Ectodermal cell (in vitro differentiated cells): ENCODE measurements around the gene BACH2.
"Not testable (repeated sequence)": the region's sequence is repeated elsewhere in the genome, so short reads cannot be mapped to it uniquely, and the experiment has no call there.

Experiments used
- H3K27ac ChIP-seq: 2 replicates; pipeline ENCODE4 v1.7.0; 2013; ENCODE audit warnings: mild to moderate bottlenecking, low read depth, low read length; ENCODE audit not compliant: insufficient read depth, poor library complexity, severe bottlenecking
- H3K27me3 ChIP-seq: 2 replicates; pipeline ENCODE4 v1.7.0; 2013; ENCODE audit warnings: mild to moderate bottlenecking, low read length; ENCODE audit not compliant: insufficient read depth, control insufficient read depth, poor library complexity, severe bottlenecking
- H3K36me3 ChIP-seq: one replicate; pipeline ENCODE4 v1.7.0; 2013; ENCODE audit warnings: low read length; ENCODE audit not compliant: control insufficient read depth, insufficient read depth
- H3K4me1 ChIP-seq: one replicate; pipeline ENCODE4 v1.7.0; 2013; ENCODE audit warnings: low read length; ENCODE audit not compliant: control insufficient read depth, insufficient read depth
- H3K4me3 ChIP-seq: 2 replicates; pipeline ENCODE4 v1.7.0; 2013; ENCODE audit warnings: low read depth, low read length, control low read depth; ENCODE audit not compliant: insufficient read depth
- H3K9me3 ChIP-seq: 2 replicates; pipeline ENCODE4 v1.7.0; 2013; ENCODE audit warnings: mild to moderate bottlenecking, low read length, moderate library complexity; ENCODE audit not compliant: control insufficient read depth
- WGBS, 2 experiments: methylation state at CpG; one replicate each; pipeline ENCODE4 v1.1.7; 2013; ENCODE audit warnings: missing lambda C conversion rate in 2 of 2; 5-methylcytosine and 5-hydroxymethylcytosine counted together

Gene BACH2

DNA sequence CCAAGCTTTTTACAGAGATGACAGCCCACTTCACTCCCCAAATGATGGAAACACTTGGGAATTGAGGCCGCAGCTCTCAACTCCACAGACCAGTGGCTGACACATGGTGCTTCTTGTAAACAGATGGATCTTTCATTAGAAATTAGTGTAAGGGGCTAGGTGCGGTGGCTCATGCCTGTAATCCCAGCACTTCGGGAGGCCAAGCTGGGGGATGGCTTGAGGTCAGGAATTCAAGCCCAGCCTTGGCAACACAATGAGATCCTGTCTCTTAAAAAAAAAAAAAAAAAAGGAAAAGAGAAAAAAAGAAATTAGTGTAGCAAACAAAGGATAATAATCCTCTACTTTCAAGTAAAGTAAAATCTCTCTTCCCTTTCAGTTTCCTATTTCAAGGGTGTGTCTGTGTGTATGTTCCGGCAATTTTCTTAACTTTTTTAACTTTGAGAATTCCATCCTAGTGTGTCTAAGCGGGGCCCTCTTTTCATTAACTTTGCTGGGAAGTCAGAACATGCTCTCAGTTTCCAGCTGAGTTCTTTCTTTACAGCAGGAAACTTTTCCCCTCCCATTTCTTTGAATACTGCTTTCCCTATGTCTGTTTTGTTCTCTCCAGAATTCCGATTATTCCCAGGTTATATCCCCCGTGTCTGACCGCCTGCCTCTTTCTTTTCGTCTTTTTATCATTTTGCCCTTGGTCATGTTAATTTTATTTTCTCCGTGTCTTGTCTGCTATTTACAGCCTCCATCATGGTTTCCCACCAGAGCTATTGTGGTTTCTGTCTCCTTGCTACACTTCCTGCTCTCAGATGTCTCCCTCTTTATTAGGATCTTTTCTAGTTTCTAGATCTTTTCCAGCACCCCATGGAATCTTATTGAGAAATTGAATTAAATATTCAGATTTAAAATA, 386.4 kb downstream of the BACH2 start:
- H3K27ac ChIP-seq: peak overlapping the region; percentile 89
- WGBS, 2 experiments: 21 to 23% methylated on average over 9 of the region's 10 CpGs
- H3K4me3 ChIP-seq, H3K27me3 ChIP-seq, H3K9me3 ChIP-seq, H3K36me3 ChIP-seq: not testable (repeated sequence)
- H3K4me1 ChIP-seq: peaks cover 12% of the 10 kb centered on the region

DNA sequence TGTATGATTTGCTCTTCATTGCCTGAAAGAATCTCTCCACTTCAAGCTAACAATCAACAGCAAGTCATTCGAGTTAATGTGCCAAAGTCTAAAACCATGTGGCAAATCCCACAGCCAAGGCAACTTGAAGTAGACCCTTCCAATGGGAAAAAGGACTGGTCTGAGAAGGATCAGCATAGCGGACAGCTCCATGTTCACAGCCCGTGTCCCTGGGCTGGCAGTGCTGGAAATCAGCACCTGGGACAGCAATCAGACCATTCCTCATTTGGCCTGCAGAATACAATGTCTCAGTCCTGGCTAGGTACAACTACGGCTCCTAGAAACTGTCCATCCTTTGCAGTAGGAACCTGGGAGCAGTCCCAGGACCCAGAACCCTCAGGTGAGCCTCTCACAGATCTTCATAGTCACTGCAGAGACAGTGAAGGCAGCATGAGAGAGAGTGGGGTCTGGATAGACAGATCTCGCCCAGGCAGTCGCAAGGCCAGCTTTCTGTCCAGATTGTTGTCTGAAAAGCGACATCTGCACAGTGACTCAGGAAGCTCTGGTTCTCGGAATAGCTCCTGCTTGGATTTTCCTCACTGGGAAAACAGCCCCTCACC, 401.3 kb downstream of the BACH2 start:
- Histone ChIP-seq H3K27ac (no peak overlapping the region), H3K4me3 (no peak overlapping the region), H3K9me3 (no peaks in the 10 kb centered on the region), H3K27me3 (no peaks in the 10 kb centered on the region), H3K36me3 (no peaks in the 10 kb centered on the region), H3K4me1 (no peaks in the 10 kb centered on the region)
- WGBS, 2 experiments: 59 to 61% methylated on average over 8 of the region's 8 CpGs

DNA sequence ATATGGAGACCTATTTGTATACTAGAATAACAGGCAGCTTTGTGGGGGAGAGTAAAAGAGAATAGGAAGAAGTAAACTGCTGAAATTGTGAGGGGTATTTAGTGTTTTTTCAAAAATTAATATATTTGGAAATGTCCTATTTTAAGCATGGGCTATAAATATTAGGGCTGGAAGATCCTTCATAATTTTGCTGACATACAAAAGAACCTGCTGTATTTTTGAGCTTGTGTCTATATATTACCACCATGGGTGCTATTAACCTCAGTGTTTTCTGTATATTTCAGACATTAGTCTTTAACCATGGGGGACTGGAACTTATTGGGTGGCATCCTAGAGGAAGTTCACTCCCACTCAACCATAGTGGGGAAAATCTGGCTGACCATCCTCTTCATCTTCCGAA, 402.5 kb downstream of the BACH2 start, which contains the start of gene GJA10:
Gene GJA10 (plus strand): TSS at position 301 of the 400 bp plus-strand sequence. CDS start 0 bp downstream, at position 301.
- Histone ChIP-seq H3K9me3 (no peaks in the 10 kb centered on the region), H3K27me3 (no peaks in the 10 kb centered on the region), H3K36me3 (no peaks in the 10 kb centered on the region), H3K4me3 (no peak within 1 kb of the TSS), H3K4me1 (no peaks in the 10 kb centered on the region), H3K27ac (no peak within 1 kb of the TSS)
- 96 to 100% methylated on average over 1 of the region's 1 CpG for WGBS, 2 experiments

DNA sequence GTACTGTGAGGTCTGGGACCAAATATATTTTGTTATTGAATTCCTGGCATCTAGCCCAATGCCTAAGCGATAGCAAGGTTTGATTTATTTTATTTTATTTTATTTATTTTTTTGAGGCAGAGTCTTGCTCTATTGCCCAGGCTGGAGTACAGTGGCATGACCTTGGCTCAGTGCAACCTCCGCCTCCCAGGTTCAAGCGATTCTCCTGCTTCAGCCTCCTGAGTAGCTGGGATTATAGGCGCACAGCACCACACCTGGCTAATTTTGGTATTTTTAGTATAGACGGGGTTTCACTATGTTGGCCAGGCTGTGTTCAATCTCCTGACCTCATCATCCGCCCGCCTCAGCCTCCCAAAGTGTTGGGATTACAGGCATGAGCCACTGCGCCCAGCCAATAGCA, 404.1 kb downstream of the BACH2 start:
- WGBS, 2 experiments: 87 to 88% methylated on average over 8 of the region's 8 CpGs

DNA sequence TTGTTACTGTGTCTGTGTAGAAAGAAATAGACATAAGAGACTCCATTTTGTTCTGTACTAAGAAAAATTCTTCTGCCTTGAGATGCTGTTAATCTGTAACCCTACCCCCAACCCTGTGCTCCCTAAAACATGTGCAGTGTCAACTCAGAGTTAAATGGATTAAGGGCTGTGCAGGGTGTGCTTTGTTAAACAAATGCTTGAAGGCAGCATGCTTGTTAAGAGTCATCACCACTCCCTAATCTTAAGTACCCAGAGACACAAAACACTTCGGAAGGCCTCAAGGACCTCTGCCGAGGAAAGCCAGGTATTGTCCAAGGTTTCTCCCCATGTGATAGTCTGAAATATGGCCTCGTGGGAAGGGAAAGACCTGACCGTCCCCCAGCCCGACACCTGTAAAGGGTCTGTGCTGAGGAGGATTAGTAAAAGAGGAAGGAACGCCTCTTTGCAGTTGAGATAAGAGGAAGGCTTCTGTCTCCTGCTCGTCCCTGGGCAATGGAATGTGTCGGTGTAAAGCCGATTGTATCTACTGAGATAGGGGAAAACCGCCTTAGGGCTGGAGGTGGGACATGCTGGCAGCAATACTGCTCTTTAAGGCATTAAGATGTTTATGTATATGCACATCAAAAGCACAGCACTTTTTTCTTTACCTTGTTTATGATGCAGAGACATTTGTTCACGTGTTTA, 405.7 kb downstream of the BACH2 start:
- H3K9me3 ChIP-seq, H3K27me3 ChIP-seq, H3K36me3 ChIP-seq, H3K4me1 ChIP-seq: not testable (repeated sequence)
- peak overlapping the region; percentile 10 for H3K4me3 ChIP-seq
- 4 to 6% methylated on average over 8 to 11 of the region's 11 CpGs for WGBS, 2 experiments
- H3K27ac ChIP-seq: peak overlapping the region; percentile 60

More for the DNA sequence above, 404.1 kb downstream of the BACH2 start:
- not testable (repeated sequence) for H3K4me3 ChIP-seq, H3K9me3 ChIP-seq, H3K36me3 ChIP-seq, H3K4me1 ChIP-seq, H3K27me3 ChIP-seq, H3K27ac ChIP-seq

DNA sequence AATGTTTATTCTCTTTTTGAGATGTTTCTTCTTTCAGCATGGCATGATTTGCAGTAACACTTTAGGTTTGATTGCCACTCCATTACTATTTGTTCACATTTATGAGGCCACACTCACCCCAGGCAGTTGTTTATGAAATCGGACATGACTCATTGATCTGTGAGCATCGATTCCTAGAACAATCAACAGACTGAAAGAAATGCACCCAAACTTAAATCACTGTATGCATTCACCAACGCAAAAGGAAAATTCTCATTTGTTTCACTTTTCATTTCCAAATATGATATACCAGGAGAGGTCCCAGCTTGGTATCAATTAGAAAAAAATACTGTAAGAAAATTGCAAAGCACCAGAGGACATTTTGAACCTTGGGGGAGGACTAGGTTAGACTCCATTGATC, 407.8 kb downstream of the BACH2 start:
- H3K36me3 ChIP-seq: no peaks in the 10 kb centered on the region
- H3K27ac ChIP-seq: no peak overlapping the region
- 93 to 96% methylated on average over 3 of the region's 3 CpGs for WGBS, 2 experiments
- H3K4me3 ChIP-seq: no peak overlapping the region
- no peaks in the 10 kb centered on the region for H3K9me3 ChIP-seq
- no peaks in the 10 kb centered on the region for H3K27me3 ChIP-seq
- no peaks in the 10 kb centered on the region for H3K4me1 ChIP-seq

DNA sequence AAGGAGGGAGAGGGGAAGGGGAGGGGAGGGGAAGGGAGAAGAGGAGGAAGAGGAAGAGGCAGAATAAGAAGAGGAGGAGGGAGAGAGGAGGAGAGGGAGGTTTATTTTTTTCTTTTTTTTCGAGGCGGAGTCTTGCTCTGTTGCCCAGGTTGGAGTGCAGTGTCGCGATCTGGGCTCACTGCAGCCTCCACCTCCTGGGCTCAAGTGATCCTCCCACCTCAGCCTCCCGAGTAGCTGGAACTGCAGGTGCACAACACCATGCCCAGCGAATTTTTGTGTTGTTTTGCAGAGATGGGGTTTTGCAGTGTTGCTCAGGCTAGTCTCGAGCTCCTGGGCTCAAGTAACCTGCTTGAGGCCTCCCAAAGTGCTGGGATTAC, 408.5 kb downstream of the BACH2 start:
- H3K27ac ChIP-seq: no peak overlapping the region
- no peaks in the 10 kb centered on the region for H3K9me3 ChIP-seq
- 90 to 96% methylated on average over 7 of the region's 7 CpGs for WGBS, 2 experiments
- no peaks in the 10 kb centered on the region for H3K36me3 ChIP-seq
- H3K4me3 ChIP-seq: no peak overlapping the region
- no peaks in the 10 kb centered on the region for H3K4me1 ChIP-seq
- no peaks in the 10 kb centered on the region for H3K27me3 ChIP-seq

DNA sequence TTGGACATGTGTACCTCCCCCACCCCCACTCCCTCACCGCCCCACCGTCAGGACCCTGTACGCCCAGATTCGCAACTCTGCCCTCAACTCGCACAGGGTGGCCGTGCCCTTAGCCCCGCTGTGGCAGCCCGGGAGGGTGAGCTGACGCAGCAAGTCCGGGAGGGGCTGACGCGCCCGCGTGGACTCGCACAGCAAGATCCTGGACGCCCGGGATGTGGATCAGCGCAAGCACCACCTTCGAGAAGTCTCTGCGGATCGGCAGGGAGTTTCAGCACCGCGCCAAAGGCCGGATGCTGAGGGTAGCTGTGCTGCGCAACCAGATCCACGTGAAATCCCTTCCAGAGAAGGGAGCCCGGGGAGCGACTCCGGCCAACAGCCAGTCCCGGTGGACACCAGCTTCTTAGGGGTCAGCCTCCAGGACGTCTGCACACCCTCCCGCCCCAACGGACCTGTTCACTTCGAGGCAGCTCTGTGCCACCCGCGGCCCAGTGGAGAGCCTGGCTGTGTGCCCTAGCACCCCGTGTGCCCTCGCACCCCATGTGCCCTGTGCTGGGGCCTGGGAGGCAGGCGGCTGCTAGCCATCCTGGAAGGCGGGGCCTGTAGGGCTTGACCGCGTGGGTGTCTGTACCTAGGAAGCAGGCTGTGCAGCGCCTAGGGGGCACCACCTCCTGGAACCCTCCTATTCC, 409.0 kb downstream of the BACH2 start:
- Histone ChIP-seq H3K4me1 (no peaks in the 10 kb centered on the region), H3K4me3 (no peak overlapping the region), H3K27me3 (no peaks in the 10 kb centered on the region), H3K9me3 (no peaks in the 10 kb centered on the region), H3K27ac (no peak overlapping the region), H3K36me3 (no peaks in the 10 kb centered on the region)
- WGBS, 2 experiments: 92 to 94% methylated on average over 43 of the region's 43 CpGs

DNA sequence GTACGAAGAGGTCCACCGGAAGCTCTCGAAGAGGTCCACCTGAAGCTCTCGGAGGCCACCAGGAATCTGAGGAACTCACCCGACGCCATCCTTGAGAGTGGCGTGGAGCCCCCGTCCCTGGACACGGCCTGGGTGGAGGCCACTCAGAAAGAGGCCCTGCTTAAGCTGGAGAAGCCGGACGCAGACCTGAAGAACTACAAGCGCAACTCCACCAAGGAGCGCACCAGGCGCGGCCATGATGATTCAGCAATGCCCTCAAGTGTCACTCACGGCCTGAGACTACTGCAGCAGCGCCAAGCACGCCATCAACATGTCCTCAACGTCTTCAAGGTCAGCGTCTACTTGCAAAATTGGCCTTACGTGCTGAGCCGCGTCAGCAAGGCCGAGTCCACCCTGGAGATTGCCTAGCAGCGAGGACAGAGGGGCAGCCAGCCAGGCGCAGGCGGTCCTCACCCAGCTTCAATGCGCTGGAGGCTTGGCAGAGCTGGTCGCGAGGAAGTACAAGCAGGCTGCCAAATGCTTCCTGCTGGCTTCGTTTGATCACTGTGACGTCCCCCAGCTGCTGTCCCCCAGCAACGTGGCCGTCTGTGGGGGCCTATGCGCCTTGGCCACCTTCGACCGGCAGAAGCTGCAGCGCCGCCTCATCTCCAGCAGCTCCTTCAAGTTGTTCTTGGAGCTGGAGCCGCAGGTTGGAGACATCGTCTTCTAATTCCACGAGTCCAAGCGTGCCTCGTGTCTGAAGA, 410.1 kb downstream of the BACH2 start:
- no peak overlapping the region for H3K4me3 ChIP-seq
- WGBS, 2 experiments: 94 to 96% methylated on average over 44 of the region's 44 CpGs
- H3K27ac ChIP-seq: no peak overlapping the region
- H3K9me3 ChIP-seq: no peaks in the 10 kb centered on the region
- no peaks in the 10 kb centered on the region for H3K36me3 ChIP-seq
- no peaks in the 10 kb centered on the region for H3K27me3 ChIP-seq
- no peaks in the 10 kb centered on the region for H3K4me1 ChIP-seq
